GM21786 (cell line): ENCODE data around the gene TDRD12.

Experiments used
- ATAC-seq: cut with Tn5 transposase; IDR thresholded peaks from one replicate; pipeline ENCODE4 v1.9.1; 2021; ENCODE audit not compliant: unreplicated experiment

The TDRD12 gene

GRCh38 chr19:32719611-32720059, at the start of gene TDRD12:
TDRD12 (plus strand) TSS chr19:32719767; CDS start chr19:32720073, 306 bp downstream.
- ATAC-seq, result no peak

- no peak for ATAC-seq
These were observed 47.5 kb upstream of the TDRD12 start for GRCh38 chr19:32671883-32672593.

- ATAC-seq, result no peak
These were observed 46.7 kb upstream of the TDRD12 start for GRCh38 chr19:32672841-32673240.

- ATAC-seq, result no peak
These were observed 46.0 kb upstream of the TDRD12 start for GRCh38 chr19:32673573-32673972.

GRCh38 chr19:32674153-32674930, 45.2 kb upstream of the TDRD12 start:
- peak; percentile 1 for ATAC-seq

- ATAC-seq, result peak; percentile 97
These were observed 44.4 kb upstream of the TDRD12 start, which contains the start of gene ANKRD27 for GRCh38 chr19:32674931-32675719. ANKRD27 (minus strand) TSS chr19:32675180; CDS start chr19:32659015, 16,165 bp downstream.

GRCh38 chr19:32675720-32676185, 43.8 kb upstream of the TDRD12 start, which contains the start of gene RGS9BP:
RGS9BP (plus strand) TSS chr19:32675848; CDS start chr19:32676264, 416 bp downstream.
- ATAC-seq, result peak; percentile 32

- ATAC-seq, result no peak
These were observed 43.2 kb upstream of the TDRD12 start for GRCh38 chr19:32676186-32676894.

- ATAC-seq, result no peak
These were observed 42.6 kb upstream of the TDRD12 start for GRCh38 chr19:32676895-32677359.

- ATAC-seq, result no peak
These were observed 41.9 kb upstream of the TDRD12 start for GRCh38 chr19:32677657-32678056.

- ATAC-seq, result no peak
These were observed 38.6 kb upstream of the TDRD12 start for GRCh38 chr19:32680986-32681385.

GRCh38 chr19:32682317-32682716, 37.2 kb upstream of the TDRD12 start:
- no peak for ATAC-seq

GRCh38 chr19:32686847-32687475, 32.6 kb upstream of the TDRD12 start:
- ATAC-seq, result no peak

- no peak for ATAC-seq
These were observed 31.9 kb upstream of the TDRD12 start for GRCh38 chr19:32687681-32688080.

- no peak for ATAC-seq
These were observed 31.3 kb upstream of the TDRD12 start for GRCh38 chr19:32688311-32688710.

GRCh38 chr19:32691291-32691951, 28.1 kb upstream of the TDRD12 start, which contains the start of gene NUDT19:
NUDT19 (plus strand) TSS chr19:32691821; CDS start chr19:32691961, 140 bp downstream.
- peak; percentile 88 for ATAC-seq

- ATAC-seq, result peak; percentile 55
These were observed 27.4 kb upstream of the TDRD12 start for GRCh38 chr19:32691952-32692726.

- no peak for ATAC-seq
These were observed 26.9 kb upstream of the TDRD12 start for GRCh38 chr19:32692727-32693061.
